Mammary epithelial cell (primary cell): Measurements from ENCODE around the gene WFIKKN1.

Experiments
- CTCF ChIP-seq, 2 donors: IDR thresholded peaks in 1 of 2; conservative IDR thresholded peaks in 1 of 2; 2 replicates each; pipeline ENCODE4 v1.5.1; 2011 to 2012; ENCODE audit warnings: inconsistent platforms in 2 of 2, low read length in 2 of 2, mild to moderate bottlenecking in 2 of 2, control low read depth in 1 of 2, low read depth in 1 of 2; ENCODE audit not compliant: insufficient read depth in 1 of 2; ENCODE audit errors: extremely low read depth in 1 of 2
- EZH2 ChIP-seq: IDR thresholded peaks from 2 replicates; pipeline ENCODE4 v1.6.1; 2012; ENCODE audit warnings: low read length, inconsistent platforms, borderline replicate concordance

GRCh38 chr16:636206-637080 lies 5.7 kb downstream of the WFIKKN1 start, which contains the start of gene METTL26:
- TF ChIP-seq EZH2 (no peak), CTCF (conservative IDR thresholded peaks at IDR 0.05 in 1 of 2, IDR thresholded peaks at IDR 0.05 in 1 of 2; ENCODE audit: extremely low read depth in 1 of 2, insufficient read depth in 1 of 2, low read depth in 1 of 2, low read length in 2 of 2) (peak in 1 of 2 donors; percentile 10)
